Stimulated activated CD4-positive, alpha-beta T cell treated with anti-CD3 and anti-CD28 coated beads, Interleukin-15, amount 100 ng/mL, for 48 hours (primary cell): Measurements from ENCODE around the gene EFNA4.
"Not testable (repeated sequence)": the region's sequence is repeated elsewhere in the genome, so short reads cannot be mapped to it uniquely, and the experiment has no call there.

Experiments
- DNase-seq, 2 donors: peaks; one replicate each; pipeline ENCODE4 v3.0.0-alpha.2; 2020; ENCODE audit warnings: low read depth in 2 of 2

Gene EFNA4

GRCh38 chr1:155086856-155087535 is 23.5 kb downstream of the EFNA4 start:
- no peak for DNase-seq

- peak; percentile 74 to 81 for DNase-seq
Observed at GRCh38 chr1:155091071-155092051, 27.8 kb downstream of the EFNA4 start.

GRCh38 chr1:155092131-155092530 is 28.6 kb downstream of the EFNA4 start:
- DNase-seq = no peak

GRCh38 chr1:155092641-155093040 is 29.1 kb downstream of the EFNA4 start:
- no peak for DNase-seq

- DNase-seq = no peak
Observed at GRCh38 chr1:155093911-155094621, 30.5 kb downstream of the EFNA4 start.

GRCh38 chr1:155094622-155094948 is 31.0 kb downstream of the EFNA4 start:
- DNase-seq = no peak

GRCh38 chr1:155099331-155099730 is 35.8 kb downstream of the EFNA4 start:
- no peak for DNase-seq

GRCh38 chr1:155103325-155103724 is 39.8 kb downstream of the EFNA4 start:
- no peak for DNase-seq

- no peak for DNase-seq
Observed at GRCh38 chr1:155104605-155105534, 41.3 kb downstream of the EFNA4 start.

- DNase-seq = no peak
Observed at GRCh38 chr1:155105604-155106011, 42.1 kb downstream of the EFNA4 start.

- no peak for DNase-seq
Observed at GRCh38 chr1:155106862-155107261, 43.3 kb downstream of the EFNA4 start.

GRCh38 chr1:155107309-155108264 is 44.0 kb downstream of the EFNA4 start:
- no peak for DNase-seq

- DNase-seq = no peak
Observed at GRCh38 chr1:155108296-155108695, 44.8 kb downstream of the EFNA4 start.

GRCh38 chr1:155110381-155110780 is 46.8 kb downstream of the EFNA4 start:
- no peak for DNase-seq

- no peak for DNase-seq
Observed at GRCh38 chr1:155110826-155111225, 47.3 kb downstream of the EFNA4 start.

GRCh38 chr1:155113450-155113980 is 50.0 kb downstream of the EFNA4 start:
- no peak for DNase-seq

GRCh38 chr1:155116113-155116764 is 52.7 kb downstream of the EFNA4 start:
- DNase-seq = no peak

GRCh38 chr1:155117610-155118009 is 54.1 kb downstream of the EFNA4 start:
- DNase-seq = no peak

GRCh38 chr1:155118090-155118489 is 54.5 kb downstream of the EFNA4 start:
- not testable (repeated sequence) for DNase-seq
